GM10248 (cell line): ENCODE results near the gene NMB.

Experiments used
- CTCF ChIA-PET: fragments of 300-600 bp; sonication (Branson Sonifier 250); formaldehyde crosslinking; extraction: SDS; loops from one replicate; lab custom pipeline; 2021; ENCODE audit warnings: antibody characterized with exemption; lab: Yijun Ruan, JAX
- POLR2A ChIA-PET: fragments of 350-650 bp; sonication (Branson Sonifier 250); formaldehyde crosslinking; extraction: SDS; loops from one replicate; lab custom pipeline; 2020; ENCODE audit warnings: antibody characterized with exemption; lab: Yijun Ruan, JAX
- DNase-seq: peaks from one replicate; pipeline ENCODE4 v3.0.0; 2012; ENCODE audit errors: extremely low spot score
- TF ChIP-seq, protein P1 (sequence below): IDR thresholded peaks from 2 replicates; pipeline ENCODE4 v1.5.1; 2012; ENCODE audit warnings: mild to moderate bottlenecking, low read depth; ENCODE audit errors: extremely low read depth, missing control alignments, control extremely low read depth

Gene NMB

DNA sequence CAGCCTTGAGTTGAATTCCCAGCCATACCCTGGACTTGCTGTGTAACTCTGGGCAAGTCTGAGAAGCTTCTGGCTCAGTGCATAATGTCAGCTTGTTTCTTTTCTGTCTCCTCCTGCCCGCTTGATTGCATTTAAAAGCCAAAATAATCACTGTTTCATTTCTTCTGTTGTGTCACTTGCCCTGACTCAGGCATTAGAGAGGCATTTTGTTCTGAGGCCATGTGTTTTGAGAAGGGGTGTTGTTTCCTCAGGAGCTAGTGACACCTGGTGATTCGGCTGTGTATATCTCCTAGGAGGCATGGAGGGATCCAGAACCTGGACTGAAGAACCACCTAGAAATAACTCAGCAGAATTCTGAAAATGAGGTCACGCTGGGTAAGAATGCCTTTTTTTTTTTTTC lies 19.9 kb downstream of the NMB start:
- ChIA-PET POLR2A (interaction anchor here (0.5 to 0.9 kb wide), 3 partner anchors 13 to 54 kb away, joined by 3 to 11 read pairs (median 3); no protein-coding TSS in a partner anchor), CTCF (interaction anchor here (1.3 to 1.7 kb wide), 3 partner anchors 38 to 50 kb away, joined by 3 to 4 read pairs (median 3); no protein-coding TSS in a partner anchor)
- TF ChIP-seq, protein P1, sequence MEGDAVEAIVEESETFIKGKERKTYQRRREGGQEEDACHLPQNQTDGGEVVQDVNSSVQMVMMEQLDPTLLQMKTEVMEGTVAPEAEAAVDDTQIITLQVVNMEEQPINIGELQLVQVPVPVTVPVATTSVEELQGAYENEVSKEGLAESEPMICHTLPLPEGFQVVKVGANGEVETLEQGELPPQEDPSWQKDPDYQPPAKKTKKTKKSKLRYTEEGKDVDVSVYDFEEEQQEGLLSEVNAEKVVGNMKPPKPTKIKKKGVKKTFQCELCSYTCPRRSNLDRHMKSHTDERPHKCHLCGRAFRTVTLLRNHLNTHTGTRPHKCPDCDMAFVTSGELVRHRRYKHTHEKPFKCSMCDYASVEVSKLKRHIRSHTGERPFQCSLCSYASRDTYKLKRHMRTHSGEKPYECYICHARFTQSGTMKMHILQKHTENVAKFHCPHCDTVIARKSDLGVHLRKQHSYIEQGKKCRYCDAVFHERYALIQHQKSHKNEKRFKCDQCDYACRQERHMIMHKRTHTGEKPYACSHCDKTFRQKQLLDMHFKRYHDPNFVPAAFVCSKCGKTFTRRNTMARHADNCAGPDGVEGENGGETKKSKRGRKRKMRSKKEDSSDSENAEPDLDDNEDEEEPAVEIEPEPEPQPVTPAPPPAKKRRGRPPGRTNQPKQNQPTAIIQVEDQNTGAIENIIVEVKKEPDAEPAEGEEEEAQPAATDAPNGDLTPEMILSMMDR, result no peak
- DNase-seq, result no peak

DNA sequence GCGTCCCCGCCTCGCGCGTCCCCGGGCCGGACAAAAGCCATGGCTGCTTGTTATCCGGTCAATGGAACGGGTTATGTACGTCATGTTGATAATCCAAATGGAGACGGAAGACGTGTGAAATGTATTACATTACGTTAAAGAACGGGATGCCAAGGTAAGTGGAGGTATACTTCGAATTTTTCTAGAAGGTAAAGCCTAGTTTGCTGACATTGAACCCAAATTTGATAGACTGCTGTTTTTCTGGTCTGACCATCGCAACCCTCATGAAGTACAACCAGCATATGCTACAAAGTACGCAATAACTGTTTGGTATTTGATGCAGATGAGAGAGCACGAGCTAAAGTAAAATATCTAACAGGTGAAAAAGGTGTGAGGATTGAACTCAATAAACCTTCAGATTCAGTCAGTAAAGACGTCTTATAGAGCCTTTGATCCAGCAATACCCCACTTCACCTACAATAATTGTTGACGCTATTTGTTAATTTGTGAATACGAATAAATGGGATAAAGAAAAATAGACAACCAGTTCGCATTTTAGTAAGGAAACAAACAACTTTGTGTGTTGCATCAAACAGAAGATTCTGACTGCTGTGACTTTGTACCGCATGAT lies 23.7 kb downstream of the NMB start:
- TF ChIP-seq, protein P1, result no peak
- DNase-seq, result no peak
- CTCF ChIA-PET, result interaction anchor here (0.9 to 2.5 kb wide), 4 partner anchors 15 to 64 kb away, joined by 3 to 6 read pairs (median 4); no protein-coding TSS in a partner anchor
- POLR2A ChIA-PET, result no interaction called here

DNA sequence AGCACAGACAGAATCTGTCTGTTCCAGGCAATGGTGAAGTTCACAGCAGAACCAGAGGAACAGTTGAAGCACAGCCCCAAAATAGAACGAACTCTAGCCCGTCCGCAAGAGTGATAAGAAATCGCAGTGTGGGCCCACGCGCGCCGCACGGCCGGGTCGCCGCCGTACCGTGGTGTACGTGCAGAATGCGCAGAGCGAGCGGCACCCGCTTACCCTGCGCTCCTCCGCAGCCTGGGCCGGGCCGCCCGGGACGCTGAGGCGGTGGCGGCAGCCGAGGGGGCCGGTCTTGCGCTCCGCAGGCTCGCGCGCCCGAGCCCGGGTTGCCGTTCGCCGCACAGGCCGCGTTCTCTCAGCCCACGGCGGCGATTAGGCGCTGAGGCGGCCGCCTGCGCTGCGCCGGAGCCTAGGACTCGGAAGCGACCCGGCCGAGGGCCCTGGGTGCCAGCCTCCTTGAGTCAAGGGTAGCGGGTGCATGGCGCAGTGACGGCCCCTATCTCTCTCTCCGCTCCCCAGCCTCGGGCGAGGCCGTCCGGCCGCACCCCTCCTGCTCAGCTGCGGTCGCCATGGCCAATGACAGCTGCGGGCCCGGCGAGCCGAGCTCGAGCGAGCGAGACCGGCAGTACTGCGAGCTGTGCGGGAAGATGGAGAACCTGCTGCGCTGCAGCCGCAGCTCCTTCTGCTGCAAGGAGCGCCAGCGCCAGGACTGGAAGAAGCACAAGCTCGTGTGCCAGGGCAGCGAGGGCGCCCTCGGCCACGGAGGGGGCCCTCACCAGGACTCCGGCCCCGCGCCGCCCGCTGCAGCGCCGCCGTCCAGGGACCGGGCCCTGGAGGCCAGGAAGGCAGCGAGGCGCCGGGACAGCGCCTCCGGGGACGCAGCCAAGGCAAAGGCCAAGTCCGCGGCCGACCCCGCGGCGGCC lies 24.4 kb downstream of the NMB start:
- POLR2A ChIA-PET, result no interaction called here

DNA sequence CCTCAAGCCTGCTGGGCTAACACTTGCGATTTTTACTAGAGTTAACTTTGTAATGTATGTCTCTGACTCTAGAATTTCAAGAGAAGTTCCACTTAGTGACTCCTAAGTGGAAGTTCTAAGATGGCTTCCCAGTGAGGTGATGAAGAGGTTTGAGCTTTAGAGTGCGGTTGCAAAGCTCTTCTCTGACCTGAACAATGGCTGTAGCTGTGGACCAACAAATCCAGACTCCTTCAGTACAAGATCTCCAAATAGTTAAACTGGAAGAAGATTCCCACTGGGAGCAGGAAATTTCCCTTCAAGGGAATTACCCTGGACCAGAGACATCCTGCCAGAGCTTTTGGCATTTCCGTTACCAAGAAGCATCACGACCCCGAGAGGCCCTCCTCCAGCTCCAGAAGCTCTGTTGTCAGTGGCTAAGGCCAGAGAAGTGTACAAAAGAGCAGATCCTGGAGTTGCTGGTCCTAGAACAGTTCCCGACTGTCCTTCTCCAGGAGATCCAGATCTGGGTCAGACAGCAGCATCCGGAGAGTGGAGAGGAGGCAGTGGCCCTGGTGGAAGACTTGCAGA lies 26.2 kb downstream of the NMB start:
- CTCF ChIA-PET, result interaction anchor here (1.0 to 2.6 kb wide), 12 partner anchors 11 to 140 kb away, joined by 3 to 9 read pairs (median 6); partner anchors contain the start of gene NMB
- POLR2A ChIA-PET, result no interaction called here
- TF ChIP-seq, protein P1, result no peak
- no peak for DNase-seq

More for the DNA sequence above, 24.4 kb downstream of the NMB start:
- CTCF ChIA-PET, result interaction anchor here (1.1 to 2.5 kb wide), 3 partner anchors 22 to 63 kb away, joined by 3 to 6 read pairs (median 4); no protein-coding TSS in a partner anchor
- peak; percentile 47 for DNase-seq
- TF ChIP-seq, protein P1, result no peak

DNA sequence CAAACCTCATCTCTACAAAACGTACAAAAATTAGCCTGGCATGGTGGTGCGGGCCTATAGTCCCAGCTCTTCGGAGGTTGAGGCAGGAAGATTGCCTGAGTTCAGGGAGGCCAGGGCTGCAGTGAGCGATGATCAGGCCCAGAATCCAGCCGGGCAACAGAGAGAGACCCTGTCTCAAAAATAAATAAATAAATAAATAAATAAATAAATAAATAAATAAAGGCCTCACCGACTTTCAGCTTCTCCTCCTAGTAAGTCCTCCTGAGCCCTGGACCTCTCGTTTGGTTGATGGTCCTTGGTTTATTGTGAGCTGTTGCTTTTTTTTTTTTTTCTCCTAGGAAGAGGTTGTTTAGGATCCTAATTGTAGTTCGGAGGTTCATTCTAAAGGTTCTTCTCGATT lies 29.0 kb downstream of the NMB start:
- TF ChIP-seq, protein P1, result no peak
- ChIA-PET CTCF (interaction anchor here (2.1 to 2.2 kb wide), 2 partner anchors 15 to 41 kb away, joined by 5 to 7 read pairs; no protein-coding TSS in a partner anchor), POLR2A (no interaction called here)
- no peak for DNase-seq

DNA sequence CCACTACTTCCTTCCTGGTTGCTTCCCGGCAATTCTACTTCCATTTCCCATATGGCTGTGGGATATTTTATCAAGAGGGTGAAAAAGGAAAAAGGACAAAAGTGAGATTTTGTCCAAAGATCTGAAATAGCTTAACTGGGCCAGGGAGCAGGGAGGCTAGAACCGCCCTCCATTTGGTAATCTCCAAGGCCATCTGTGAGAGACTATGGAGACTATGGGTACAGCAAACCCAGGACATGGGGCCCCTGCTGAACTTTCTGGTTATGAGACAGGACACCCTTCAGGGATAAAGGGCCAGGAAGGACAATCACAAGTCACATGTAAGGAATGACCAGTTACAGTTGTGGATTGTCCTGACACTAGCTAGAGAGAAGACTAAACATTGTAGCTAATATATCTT lies 32.9 kb downstream of the NMB start:
- TF ChIP-seq, protein P1, result no peak
- no peak for DNase-seq
- CTCF ChIA-PET, result interaction anchor here (1.0 to 1.5 kb wide), 5 partner anchors 13 to 29 kb away, joined by 3 to 6 read pairs (median 4); partner anchors contain the start of gene WDR73
- POLR2A ChIA-PET, result no interaction called here
